ENCODE measurements around the gene FAM171A1. TPM values are rescaled to one million over a fixed set of nuclear protein-coding genes. Genes with fewer than 3 reads are reported as not detected.

FAM171A1 gene
- total and polyA plus RNA-seq, 2 donors (not counting 3 experiments of a cell fraction or from before 2014, with no cell fraction given) = 56.3 to 75.8 TPM

DNA sequence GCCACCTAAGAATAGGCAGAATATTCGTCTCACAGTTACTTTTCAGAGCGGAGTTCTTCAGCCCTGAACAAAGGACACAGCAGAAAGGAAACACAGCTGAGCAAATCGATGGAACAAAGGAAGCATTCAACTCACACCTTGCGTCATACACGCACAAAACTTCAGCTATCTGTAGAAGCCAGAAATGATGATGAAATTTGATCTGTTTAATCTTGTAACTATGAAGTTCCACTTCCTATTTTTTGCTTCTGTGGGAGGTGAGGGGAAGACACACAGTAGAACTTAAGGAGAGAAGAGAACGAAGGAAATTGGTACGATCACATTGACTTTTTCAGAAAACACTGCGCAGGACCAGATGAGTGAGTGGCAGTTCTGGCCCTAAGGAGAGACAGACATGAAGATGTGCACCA lies 26.2 kb downstream of the FAM171A1 start:
- Histone ChIP-seq H3K27me3 (ENCODE audit: control insufficient read depth in 2 of 2, insufficient read depth in 2 of 2, low read length in 2 of 2) (no peaks in the 10 kb centered on the region), H3K27ac (ENCODE audit: insufficient read depth, low read depth, low read length) (peak overlapping the region; percentile 65), H3K4me1 (ENCODE audit: control insufficient read depth, extremely low read depth, insufficient read depth, low read length) (peaks cover 33% of the 10 kb centered on the region), H3K36me3 (ENCODE audit: control insufficient read depth in 2 of 2, extremely low read depth in 1 of 2, insufficient read depth in 2 of 2, low read length in 2 of 2) (no peaks in the 10 kb centered on the region), H3K9me3 (replicated peaks; ENCODE audit: control insufficient read depth, insufficient read depth, low read length) (no peaks in the 10 kb centered on the region), H3K4me3 (replicated peaks in 1 of 3; ENCODE audit: insufficient read depth in 1 of 3, low read depth in 1 of 3, low read length in 3 of 3) (no peak overlapping the region), H3K4me2 (ENCODE audit: insufficient read depth, low read length) (peak overlapping the region; percentile 2), H2AFZ (ENCODE audit: low read depth, low read length) (no peak overlapping the region), H3K79me2 (ENCODE audit: control insufficient read depth, insufficient read depth, low read length) (peaks cover 90% of the 10 kb centered on the region), H3K9me1 (replicated peaks; ENCODE audit: control insufficient read depth, extremely low read depth, insufficient read depth, low read length) (no peaks in the 10 kb centered on the region), H3K9ac (replicated peaks; ENCODE audit: extremely low read depth, insufficient read depth, low read length) (peak overlapping the region; percentile 60), H4K20me1 (replicated peaks; ENCODE audit: control insufficient read depth, extremely low read depth, insufficient read depth, low read length) (no peaks in the 10 kb centered on the region)
- peak; percentile 86 for DNase-seq (ENCODE audit: low read depth, low spot score)
- no TSS peak for BruUV-seq (replicated peaks)
- TF ChIP-seq FOS (IDR thresholded peaks at IDR 0.05; ENCODE audit: borderline replicate concordance, insufficient read depth, low read length) (peak; percentile 6), POLR2A (IDR thresholded peaks at IDR 0.05; ENCODE audit: low read depth, low read length) (no peak)
- ChIA-PET POLR2A (no interaction called here), CTCF (interaction anchor here (0.9 to 2.4 kb wide), 4 partner anchors 11 to 24 kb away, joined by 3 to 8 read pairs (median 4); no protein-coding TSS in a partner anchor)
- dilution Hi-C loops (cut with MboI; ENCODE audit: extremely low pct_ligation_motif_present, low sequenced_read_pairs) = no loop called here
- intact Hi-C loops (cut with micrococcal nuclease) = no loop called here
- FAIRE-seq = peak; percentile 76

GRCh38 chr10:15344256-15344875 lies 26.7 kb downstream of the FAM171A1 start:
- FAIRE-seq = no peak
- Histone ChIP-seq H3K9me1 (replicated peaks; ENCODE audit: control insufficient read depth, extremely low read depth, insufficient read depth, low read length) (no peaks in the 10 kb centered on the region), H3K9me3 (replicated peaks; ENCODE audit: control insufficient read depth, insufficient read depth, low read length) (no peaks in the 10 kb centered on the region), H3K79me2 (ENCODE audit: control insufficient read depth, insufficient read depth, low read length) (peaks cover 90% of the 10 kb centered on the region), H2AFZ (ENCODE audit: low read depth, low read length) (no peak overlapping the region), H3K4me2 (ENCODE audit: insufficient read depth, low read length) (peak overlapping the region; percentile 2), H3K27ac (ENCODE audit: insufficient read depth, low read depth, low read length) (peak overlapping the region; percentile 65), H3K4me1 (ENCODE audit: control insufficient read depth, extremely low read depth, insufficient read depth, low read length) (peaks cover 30% of the 10 kb centered on the region), H3K27me3 (ENCODE audit: control insufficient read depth in 2 of 2, insufficient read depth in 2 of 2, low read length in 2 of 2) (no peaks in the 10 kb centered on the region), H3K36me3 (ENCODE audit: control insufficient read depth in 2 of 2, extremely low read depth in 1 of 2, insufficient read depth in 2 of 2, low read length in 2 of 2) (no peaks in the 10 kb centered on the region), H3K9ac (replicated peaks; ENCODE audit: extremely low read depth, insufficient read depth, low read length) (peak overlapping the region; percentile 60), H3K4me3 (replicated peaks in 1 of 3; ENCODE audit: insufficient read depth in 1 of 3, low read depth in 1 of 3, low read length in 3 of 3) (no peak overlapping the region), H4K20me1 (replicated peaks; ENCODE audit: control insufficient read depth, extremely low read depth, insufficient read depth, low read length) (no peaks in the 10 kb centered on the region)
- TF ChIP-seq, protein P1, sequence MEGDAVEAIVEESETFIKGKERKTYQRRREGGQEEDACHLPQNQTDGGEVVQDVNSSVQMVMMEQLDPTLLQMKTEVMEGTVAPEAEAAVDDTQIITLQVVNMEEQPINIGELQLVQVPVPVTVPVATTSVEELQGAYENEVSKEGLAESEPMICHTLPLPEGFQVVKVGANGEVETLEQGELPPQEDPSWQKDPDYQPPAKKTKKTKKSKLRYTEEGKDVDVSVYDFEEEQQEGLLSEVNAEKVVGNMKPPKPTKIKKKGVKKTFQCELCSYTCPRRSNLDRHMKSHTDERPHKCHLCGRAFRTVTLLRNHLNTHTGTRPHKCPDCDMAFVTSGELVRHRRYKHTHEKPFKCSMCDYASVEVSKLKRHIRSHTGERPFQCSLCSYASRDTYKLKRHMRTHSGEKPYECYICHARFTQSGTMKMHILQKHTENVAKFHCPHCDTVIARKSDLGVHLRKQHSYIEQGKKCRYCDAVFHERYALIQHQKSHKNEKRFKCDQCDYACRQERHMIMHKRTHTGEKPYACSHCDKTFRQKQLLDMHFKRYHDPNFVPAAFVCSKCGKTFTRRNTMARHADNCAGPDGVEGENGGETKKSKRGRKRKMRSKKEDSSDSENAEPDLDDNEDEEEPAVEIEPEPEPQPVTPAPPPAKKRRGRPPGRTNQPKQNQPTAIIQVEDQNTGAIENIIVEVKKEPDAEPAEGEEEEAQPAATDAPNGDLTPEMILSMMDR (IDR thresholded peaks at IDR 0.05; ENCODE audit: extremely low read depth in 1 of 2, insufficient read depth in 1 of 2, low read depth in 1 of 2, low read length in 2 of 2) = no peak
- TF ChIP-seq MAX (IDR thresholded peaks at IDR 0.05; ENCODE audit: insufficient read depth, insufficient read length) (no peak), EZH2 (IDR thresholded peaks at IDR 0.05; ENCODE audit: borderline replicate concordance, low read depth, low read length, severe bottlenecking) (no peak)
- CTCF ChIA-PET = interaction anchor here (0.9 to 2.4 kb wide), 4 partner anchors 11 to 24 kb away, joined by 3 to 8 read pairs (median 4); no protein-coding TSS in a partner anchor
- dilution Hi-C loops (cut with MboI; ENCODE audit: extremely low pct_ligation_motif_present, low sequenced_read_pairs) (no loop called here), intact Hi-C loops (cut with micrococcal nuclease) (no loop called here)
- no peak for DNase-seq (ENCODE audit: low read depth, low spot score)
- no TSS peak for BruUV-seq (replicated peaks)
- POLR2A ChIA-PET = no interaction called here

All from endothelial cell of umbilical vein (primary cell).